HG02938 (cell line): Measurements from ENCODE around the gene HCAR3.
"Not testable (repeated sequence)": the region's sequence is repeated elsewhere in the genome, so short reads cannot be mapped to it uniquely, and the experiment has no call there.

Experiments
- ATAC-seq: cut with Tn5 transposase; IDR thresholded peaks from one replicate; pipeline ENCODE4 v1.9.1; 2021; ENCODE audit warnings: mild to moderate bottlenecking, moderate library complexity; ENCODE audit not compliant: unreplicated experiment

HCAR3 gene

DNA sequence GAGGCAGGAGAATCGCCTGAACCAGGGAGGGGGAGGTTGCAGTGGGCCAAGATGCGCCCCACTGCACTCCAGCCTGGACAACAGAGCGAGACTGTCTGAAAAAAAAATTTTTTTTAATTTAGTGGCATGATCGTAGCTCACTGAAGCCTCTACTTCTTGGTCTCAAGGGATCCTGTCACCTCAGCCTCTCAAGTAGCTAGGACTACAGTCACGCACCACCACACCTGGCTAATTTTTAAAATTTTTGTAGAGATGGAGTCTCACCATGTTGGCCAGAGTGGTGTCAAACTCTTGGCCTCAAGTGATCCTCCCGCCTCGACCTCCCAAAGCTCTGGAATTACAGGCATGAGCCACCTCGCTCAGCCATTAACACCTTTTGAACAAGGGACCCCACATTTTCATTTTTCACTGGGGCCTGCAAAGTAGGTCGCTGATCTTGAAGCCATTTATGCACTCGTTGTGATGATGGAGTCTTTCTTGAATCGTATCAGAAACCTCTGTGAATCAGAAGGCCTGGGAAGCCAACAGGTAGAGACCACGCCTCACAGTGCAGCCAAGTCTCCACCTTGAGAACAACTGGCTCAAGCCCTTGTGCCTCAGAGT lies 8.1 kb upstream of the HCAR3 start:
- ATAC-seq = no peak

DNA sequence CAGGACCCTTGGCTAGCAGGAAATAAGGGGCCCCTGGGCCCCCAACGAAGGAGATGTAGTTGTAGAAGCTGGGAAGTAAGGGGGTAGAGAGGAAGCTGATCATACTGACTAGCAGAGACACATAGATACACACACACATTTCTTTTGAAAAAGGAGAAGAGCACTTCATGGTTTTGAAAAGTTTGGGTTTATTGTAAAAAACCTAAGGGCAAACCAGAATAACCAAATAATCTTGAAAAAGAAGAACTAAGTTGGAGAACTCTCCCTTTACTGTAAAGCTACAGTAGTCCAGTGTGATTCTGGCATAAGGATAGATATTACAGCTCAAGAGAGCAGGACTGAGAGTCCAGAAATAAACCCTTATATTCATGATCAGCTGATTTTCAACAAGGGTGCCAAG lies 5.8 kb upstream of the HCAR3 start:
- ATAC-seq = no peak

DNA sequence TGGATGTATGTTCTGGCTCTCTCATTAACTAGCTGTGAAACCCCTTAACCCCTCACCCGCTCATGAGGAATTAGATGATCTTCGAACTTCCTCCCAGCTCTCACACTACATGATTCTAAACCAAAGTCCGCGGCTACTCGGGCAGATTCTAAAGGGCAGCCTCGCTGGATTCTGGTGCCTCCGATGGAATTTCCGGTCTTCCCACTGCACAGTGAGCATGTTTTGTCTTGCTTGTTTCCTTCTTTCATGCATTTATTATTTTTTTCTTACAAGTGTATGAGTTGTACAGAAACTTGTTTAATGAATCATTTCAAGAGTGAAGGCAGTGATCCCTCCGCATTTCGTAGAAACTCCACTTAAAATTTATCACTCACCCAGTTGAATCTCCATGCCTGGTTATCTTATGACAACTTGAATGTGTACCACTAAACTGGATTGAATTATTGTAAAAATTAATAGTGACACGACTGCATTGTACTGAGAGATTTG lies 4.5 kb upstream of the HCAR3 start:
- no peak for ATAC-seq

DNA sequence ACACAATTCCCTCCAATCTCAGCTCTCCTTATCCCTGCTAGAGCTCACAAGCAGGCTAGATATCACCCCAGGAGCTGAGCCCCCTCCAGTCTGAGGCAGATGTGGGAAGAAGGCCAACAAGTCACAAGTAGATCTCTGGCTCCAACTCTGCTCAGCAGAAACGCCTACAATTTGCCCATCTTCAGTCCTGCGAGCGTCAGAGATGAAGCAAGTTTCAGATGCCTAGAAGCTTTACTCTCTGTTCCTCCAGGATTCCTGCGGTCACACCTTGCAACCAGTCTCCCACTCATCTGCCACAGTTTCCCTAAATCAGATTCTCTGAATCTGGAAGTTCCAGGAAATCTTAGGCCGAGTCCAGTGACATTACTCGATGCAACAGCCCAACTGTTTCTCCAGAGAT lies 1.4 kb downstream of the HCAR3 start:
- ATAC-seq = not testable (repeated sequence)

DNA sequence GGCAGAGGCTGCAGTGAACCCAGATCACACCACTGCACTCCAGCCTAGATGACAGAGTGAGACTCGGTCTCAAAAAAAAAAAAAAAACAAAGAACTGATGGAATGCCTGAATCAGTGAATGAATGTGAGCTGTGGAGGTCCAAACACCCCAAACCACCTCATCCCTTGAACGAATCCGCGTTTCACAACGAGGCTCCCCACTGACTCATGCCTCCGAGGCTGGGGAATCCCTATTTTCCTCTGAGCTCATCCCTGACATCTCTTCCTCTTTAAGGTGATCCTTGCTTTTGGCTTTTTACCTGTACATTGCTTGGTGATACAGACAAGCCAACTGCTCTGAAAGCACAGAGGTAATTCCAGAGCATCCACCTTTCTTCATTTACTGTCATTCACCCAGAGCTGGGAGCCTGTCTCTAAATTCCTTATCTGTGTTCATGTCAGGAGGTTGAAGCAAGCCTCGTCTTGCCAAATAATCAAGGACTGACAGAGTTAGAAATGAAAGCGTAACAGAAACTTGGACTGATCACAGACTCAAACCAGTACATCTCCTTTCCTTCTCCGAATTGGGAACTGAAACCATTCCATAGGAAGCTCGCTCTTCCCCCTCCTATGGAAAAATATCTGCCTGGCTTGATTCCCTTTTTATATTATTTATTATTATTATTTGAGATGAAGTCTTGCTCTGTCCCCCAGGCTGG lies 3.0 kb downstream of the HCAR3 start:
- not testable (repeated sequence) for ATAC-seq

DNA sequence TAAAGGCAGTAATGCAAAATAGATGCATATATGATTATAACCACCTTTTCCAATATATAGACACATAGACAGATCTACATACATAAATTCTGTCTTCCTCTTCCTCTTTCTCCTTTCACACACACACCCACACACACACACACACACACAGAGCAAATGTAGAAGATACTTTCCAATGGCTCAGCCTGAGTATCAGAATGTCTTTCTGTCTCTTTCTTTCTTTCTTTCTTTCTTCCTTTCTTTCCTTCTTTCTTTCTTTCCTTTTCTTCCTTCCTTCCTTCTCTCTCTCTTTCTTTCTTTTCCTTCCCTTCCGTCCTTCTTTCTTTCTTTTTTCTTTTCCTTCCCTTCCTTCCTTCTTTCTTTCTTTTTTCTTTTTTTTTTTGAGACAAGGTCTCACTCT lies 5.3 kb downstream of the HCAR3 start:
- ATAC-seq = not testable (repeated sequence)

DNA sequence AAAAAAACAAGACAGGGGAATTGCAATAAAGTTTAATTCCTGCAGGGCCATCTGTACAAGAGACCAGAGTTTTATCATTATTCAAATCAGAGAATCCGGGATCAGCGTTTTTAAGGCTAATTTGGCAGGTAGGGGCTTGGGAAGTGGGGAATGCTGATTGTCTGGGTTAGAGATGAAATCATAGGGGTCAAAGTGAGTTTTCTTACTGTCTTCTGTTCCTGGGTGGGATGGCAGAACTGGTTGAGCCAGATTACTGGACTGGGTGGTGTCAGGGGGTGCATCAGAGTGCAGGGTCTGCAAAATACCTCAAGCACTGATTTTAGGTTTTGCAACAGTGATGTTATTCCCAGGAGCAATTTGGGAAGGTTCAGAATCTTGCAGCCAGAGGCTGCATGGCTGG lies 6.3 kb downstream of the HCAR3 start:
- ATAC-seq = not testable (repeated sequence)

DNA sequence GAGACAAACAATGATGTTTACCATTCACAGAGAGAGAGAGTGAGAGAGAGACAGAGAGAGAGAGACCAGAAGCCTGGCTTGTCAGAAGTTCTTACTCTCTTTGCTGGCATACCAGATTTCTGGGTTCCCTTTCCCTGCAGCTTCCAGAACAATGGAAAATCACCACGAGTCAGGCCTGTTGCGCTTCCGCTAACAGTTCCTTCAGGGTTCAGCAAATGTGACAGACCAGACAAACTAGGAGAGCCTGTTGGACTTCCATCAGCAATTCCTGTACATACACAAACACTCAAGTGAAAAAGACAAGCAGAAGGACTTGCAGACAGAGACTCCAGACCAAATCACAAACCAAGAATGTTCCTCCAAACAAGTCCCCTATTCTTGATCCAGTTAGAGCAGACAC lies 7.3 kb downstream of the HCAR3 start:
- not testable (repeated sequence) for ATAC-seq

DNA sequence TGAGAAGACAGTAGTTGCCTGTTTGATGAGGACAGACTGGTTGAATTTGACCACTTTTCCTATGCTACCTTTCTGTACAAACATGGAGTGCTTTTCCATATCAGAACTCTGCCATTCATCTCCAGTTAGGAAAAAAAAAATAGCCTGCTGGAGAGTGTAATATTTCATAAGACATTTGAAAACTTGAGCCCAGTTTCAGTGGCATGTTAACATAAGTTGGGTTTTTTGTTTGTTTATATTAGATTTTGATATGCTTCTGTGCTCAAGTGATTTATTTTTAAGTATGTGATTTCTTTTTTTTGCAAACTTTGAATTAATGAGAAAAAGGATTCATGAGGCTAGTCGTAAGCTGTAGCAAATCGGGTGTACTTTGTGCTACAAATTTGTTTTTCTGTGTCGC lies 12.8 kb downstream of the HCAR3 start:
- not testable (repeated sequence) for ATAC-seq

DNA sequence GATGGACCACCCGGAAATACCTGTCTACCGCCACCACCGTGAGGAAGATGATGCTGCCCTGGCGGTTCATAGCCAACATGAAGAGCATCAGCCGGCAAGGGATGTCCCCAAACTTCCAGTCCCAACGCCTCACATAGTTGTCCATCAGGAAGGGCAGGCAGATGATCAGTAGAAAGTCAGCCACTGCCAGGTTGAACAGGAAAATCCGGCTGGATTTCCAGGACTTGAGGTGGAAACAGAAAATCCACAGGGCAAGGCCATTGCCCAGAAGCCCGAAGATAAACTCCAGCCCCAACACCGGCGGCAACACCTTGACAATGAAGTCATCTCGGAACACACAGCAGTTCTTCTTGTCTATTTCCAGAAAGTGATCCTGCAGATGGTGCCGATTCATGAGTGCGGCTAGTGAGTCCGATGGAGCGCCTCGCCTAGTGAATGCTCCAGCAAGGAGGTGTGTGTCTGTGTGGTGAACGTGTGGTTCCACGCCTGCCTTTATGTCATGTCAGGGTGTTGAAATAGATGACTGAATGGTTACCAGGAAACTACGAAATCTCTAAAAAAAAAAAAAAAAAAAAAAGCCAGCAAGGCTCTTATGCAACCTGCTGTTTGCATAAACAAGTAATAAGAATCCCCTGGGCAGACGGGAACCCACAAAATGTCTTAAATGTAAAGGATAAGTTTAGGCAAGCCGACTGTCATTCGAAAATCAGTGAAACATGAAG lies 13.6 kb downstream of the HCAR3 start, which contains the start of gene HCAR2:
Gene HCAR2, minus strand, starts transcription at position 468 of the 722 bp plus-strand sequence. Its CDS starts 74 bp downstream, at position 394.
- not testable (repeated sequence) for ATAC-seq

DNA sequence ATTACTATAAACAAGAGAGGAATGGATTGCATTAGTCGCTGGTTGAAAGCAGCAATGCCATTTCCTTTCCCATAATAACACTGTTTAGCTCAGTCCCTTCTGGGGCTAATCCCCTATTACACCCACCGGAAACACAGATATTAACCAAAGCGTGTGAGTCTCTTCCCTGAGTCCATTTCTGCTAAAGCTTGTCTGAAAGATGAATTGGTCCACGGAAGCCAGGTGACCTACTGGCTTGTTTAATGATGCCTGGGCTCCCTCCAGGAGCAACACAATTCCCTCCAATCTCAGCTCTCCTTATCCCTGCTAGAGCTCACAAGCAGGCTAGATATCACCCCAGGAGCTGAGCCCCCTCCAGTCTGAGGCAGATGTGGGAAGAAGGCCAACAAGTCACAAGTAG lies 15.1 kb downstream of the HCAR3 start:
- ATAC-seq = not testable (repeated sequence)

DNA sequence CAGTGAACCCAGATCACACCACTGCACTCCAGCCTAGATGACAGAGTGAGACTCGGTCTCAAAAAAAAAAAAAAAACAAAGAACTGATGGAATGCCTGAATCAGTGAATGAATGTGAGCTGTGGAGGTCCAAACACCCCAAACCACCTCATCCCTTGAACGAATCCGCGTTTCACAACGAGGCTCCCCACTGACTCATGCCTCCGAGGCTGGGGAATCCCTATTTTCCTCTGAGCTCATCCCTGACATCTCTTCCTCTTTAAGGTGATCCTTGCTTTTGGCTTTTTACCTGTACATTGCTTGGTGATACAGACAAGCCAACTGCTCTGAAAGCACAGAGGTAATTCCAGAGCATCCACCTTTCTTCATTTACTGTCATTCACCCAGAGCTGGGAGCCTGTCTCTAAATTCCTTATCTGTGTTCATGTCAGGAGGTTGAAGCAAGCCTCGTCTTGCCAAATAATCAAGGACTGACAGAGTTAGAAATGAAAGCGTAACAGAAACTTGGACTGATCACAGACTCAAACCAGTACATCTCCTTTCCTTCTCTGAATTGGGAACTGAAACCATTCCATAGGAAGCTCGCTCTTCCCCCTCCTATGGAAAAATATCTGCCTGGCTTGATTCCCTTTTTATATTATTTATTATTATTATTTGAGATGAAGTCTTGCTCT lies 16.4 kb downstream of the HCAR3 start:
- not testable (repeated sequence) for ATAC-seq

DNA sequence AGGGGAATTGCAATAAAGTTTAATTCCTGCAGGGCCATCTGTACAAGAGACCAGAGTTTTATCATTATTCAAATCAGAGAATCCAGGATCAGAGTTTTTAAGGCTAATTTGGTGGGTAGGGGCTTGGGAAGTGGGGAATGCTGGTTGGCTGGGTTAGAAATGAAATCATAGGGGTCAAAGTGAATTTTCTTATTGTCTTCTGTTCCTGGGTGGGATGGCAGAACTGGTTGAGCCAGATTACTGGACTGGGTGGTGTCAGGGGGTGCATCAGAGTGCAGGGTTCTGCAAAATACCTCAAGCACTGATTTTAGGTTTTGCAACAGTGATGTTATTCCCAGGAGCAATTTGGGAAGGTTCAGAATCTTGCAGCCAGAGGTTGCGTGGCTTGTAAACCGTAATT lies 19.7 kb downstream of the HCAR3 start:
- ATAC-seq = not testable (repeated sequence)

DNA sequence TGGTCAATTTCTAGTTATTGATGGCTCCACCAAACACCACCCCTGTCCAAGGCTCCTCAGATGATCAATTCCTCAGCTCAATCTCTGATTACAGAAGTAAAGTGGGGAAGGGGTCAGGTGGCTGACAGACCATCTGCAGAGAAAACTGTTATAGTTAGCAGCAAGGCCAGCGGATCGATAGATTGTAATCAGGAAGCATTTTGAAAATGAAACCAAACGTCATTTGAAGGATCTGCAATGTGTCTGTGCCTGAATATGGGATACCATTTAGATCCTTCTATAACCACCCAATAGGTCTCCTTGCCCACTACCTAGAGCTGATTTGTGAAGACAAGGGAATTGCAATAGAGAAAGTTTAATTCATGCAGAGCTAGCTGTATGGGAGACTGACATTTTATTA lies 25.0 kb downstream of the HCAR3 start:
- ATAC-seq = no peak

DNA sequence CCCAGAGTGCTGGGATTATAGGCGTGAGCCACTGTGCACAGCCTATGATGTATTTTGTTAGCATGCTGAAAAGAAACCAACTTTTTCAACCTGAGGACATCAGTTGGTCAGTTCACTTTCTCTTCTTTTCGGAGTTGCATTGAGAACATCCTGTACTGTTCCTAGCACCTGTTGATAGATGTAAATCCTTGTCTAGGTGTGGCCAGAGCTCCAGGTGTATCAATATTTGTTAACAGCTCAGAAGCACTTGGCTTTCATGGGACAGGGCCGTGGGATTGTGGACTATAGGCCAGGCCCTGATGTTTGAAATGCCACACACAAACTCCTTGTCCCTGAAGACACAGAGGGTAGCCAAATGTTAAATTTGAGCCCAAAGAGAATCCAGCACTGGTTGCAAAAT lies 28.3 kb downstream of the HCAR3 start:
- ATAC-seq = no peak

DNA sequence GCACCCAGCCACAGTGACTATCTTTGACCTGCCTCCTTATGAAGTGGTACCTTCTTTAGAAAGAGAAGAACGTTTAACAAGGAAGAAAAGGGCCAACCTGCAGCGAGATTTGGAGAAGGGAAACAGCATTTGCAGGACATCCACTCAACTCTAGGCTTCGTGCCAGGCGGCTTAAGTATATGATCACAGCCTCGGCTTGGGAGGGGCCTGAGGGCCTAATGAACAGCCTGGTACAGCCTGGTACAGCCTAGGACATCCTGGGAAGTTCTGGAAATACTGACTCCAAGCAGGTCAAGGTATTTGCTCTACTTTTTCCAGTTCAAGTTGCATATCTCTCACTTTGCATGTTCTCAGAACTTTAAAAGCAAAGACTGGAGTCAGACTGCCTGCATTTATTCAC lies 29.5 kb downstream of the HCAR3 start:
- no peak for ATAC-seq

DNA sequence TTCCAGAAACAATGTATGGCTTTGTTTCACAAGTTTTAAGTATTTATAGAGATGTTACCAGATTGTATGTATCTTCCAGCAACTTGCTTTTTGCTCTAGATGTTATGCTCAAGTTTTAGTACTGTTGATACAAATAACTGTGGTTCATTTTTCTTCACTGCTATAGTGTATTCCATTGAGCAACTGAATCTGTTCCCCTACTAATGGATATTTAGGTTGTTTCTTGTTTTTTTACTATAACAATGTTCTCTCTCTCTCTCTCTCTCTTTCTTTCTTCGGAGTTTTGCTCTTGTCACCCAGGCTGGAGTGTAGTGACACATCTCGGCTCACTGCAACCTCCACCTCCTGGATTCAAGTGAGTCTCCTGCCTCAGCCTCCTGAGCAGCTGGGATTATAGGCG lies 30.1 kb downstream of the HCAR3 start:
- ATAC-seq = no peak

DNA sequence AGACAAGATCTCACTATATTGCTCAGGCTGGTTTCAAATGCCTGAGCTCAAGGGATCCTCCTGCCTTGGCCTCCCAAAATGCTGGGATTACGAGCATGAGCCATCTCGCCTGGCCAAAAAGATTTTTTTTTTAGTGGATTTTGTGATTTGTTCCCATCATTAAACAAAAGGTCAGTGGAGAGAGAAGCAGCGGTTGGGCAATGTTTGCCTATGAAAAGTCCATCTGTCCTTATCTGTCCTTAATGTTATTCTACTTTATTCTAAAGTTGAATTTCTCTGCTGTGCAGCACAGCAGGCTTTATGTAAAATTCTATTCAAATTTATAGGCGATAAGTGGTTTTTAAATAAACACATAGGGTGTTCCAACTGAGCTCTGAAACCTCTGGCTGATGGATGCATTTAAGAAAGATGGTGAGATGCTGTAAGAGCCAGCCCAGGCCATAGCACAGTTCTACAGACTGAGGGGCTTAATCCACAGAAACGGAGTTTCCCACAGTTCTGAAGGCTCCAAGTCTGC lies 32.3 kb downstream of the HCAR3 start:
- ATAC-seq = no peak

DNA sequence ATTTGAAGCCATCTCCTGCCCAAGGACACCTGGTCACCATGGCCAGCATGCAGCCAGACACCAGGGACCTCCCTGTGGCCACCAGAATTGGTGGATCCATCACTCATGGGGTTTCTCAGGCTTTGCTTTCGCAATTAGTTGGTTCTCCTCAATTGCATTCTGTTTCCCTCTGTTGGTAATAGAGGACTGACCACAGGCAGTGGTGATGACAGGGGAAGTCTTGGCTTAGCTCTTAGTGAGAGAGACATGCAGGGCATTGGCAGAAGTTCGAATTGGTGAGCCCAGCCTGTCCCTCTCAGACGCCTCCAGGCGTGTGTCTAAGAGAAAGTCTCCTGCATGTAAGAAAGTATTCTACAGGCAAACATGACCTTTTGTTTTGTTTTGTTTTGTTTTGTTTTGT lies 34.8 kb downstream of the HCAR3 start:
- no peak for ATAC-seq

DNA sequence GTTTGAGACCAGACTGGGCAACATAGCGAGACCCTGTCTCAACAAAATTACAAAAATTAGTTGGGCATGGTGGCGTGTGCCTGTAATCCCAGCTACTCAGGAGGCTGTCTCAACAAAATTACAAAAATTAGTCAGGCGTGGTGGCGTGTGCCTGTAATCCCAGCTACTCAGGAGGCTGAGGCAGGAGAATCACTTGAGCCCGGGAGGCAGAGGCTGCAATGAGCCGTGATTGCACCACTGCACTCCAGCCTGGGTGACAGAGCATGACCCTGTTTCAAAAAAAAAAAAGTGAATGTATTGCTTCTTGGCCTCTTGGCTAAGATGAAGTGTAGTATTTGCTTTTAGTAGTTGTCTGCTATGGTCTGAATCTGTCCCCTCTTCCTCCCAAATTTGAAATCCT lies 35.6 kb downstream of the HCAR3 start:
- ATAC-seq = not testable (repeated sequence)

DNA sequence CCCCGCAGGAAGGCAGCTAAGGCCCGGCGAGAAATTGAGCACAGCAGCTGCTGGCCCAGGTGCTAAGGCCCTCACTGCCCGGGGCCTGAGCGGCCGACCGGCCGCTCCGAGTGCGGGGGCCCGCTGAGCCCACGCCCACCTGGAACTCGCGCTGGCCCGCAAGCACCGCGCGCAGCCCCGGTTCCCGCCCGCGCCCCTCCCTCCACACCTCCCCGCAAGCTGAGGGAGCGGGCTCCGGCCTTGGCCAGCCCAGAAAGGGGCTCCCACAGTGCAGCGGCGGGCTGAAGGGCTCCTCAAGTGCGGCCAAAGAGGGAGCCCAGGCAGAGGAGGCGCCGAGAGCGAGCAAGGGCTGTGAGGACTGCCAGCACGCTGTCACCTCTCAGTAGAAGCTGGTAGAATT lies 39.8 kb downstream of the HCAR3 start:
- ATAC-seq = not testable (repeated sequence)
